DND-41 (cell line): ENCODE results near the gene ZNF212.

Source experiments
- ATAC-seq: fragments of 200-7000 bp; cut with Tn5 transposase; 3 replicates; pipeline ENCODE4 v1.9.1; 2021; ENCODE audit warnings: low read depth; ENCODE audit not compliant: insufficient read depth
- DNase-seq: peaks from one replicate; pipeline ENCODE4 v3.0.0-alpha.2; 2020
- H2AFZ ChIP-seq: 2 replicates; pipeline ENCODE4 v1.6.0; 2012; ENCODE audit warnings: low read depth, low read length
- H3K27ac ChIP-seq: 2 replicates; pipeline ENCODE4 v1.5.1; 2012; ENCODE audit warnings: low read length, inconsistent platforms
- H3K27me3 ChIP-seq: fragments of 200-600 bp; sonication (generic); 2 replicates; pipeline ENCODE4 v1.6.0; 2012; ENCODE audit warnings: low read length, mild to moderate bottlenecking, inconsistent platforms; ENCODE audit not compliant: insufficient read depth, poor library complexity
- H3K36me3 ChIP-seq: 2 replicates; pipeline ENCODE4 v1.5.1; 2012; ENCODE audit warnings: low read length, inconsistent platforms; ENCODE audit not compliant: insufficient read depth
- H3K4me1 ChIP-seq: 2 replicates; pipeline ENCODE4 v1.5.1; 2012; ENCODE audit warnings: mild to moderate bottlenecking, low read length; ENCODE audit not compliant: insufficient read depth
- H3K4me2 ChIP-seq: 2 replicates; pipeline ENCODE4 v1.6.0; 2012; ENCODE audit warnings: mild to moderate bottlenecking, moderate library complexity, low read length, inconsistent platforms; ENCODE audit not compliant: insufficient read depth
- H3K4me3 ChIP-seq, 2 experiments: fragments of 200-600 bp in 1 of 2; shearing (Covaris generic) in 1 of 2; 2 replicates each; pipeline ENCODE4 v1.5.1; 2012 to 2016; ENCODE audit warnings: inconsistent platforms in 2 of 2, low read length in 2 of 2, mild to moderate bottlenecking in 2 of 2, low read depth in 1 of 2, moderate library complexity in 1 of 2
- H3K79me2 ChIP-seq: 2 replicates; pipeline ENCODE4 v1.6.0; 2012; ENCODE audit warnings: low read length, inconsistent platforms; ENCODE audit not compliant: insufficient read depth
- H3K9ac ChIP-seq: 2 replicates; pipeline ENCODE4 v1.6.0; 2012; ENCODE audit warnings: low read depth, mild to moderate bottlenecking, inconsistent platforms, low read length, moderate library complexity
- H3K9me3 ChIP-seq: 2 replicates; pipeline ENCODE4 v1.5.1; 2012; ENCODE audit warnings: low read length, moderate library complexity, mild to moderate bottlenecking, inconsistent platforms; ENCODE audit not compliant: insufficient read depth, severe bottlenecking
- H4K20me1 ChIP-seq: 2 replicates; pipeline ENCODE4 v1.6.0; 2012; ENCODE audit warnings: low read length; ENCODE audit not compliant: insufficient read depth
- EZH2 ChIP-seq: IDR thresholded peaks from 3 replicates; pipeline ENCODE4 v1.6.1; 2012; ENCODE audit warnings: borderline replicate concordance, low read depth, mild to moderate bottlenecking, moderate library complexity, low read length, inconsistent platforms; ENCODE audit not compliant: severe bottlenecking
- TF ChIP-seq, protein P1 (sequence below): IDR thresholded peaks from 2 replicates; pipeline ENCODE4 v1.5.1; 2012; ENCODE audit warnings: borderline replicate concordance, low read length, moderate library complexity, mild to moderate bottlenecking; ENCODE audit not compliant: poor library complexity, severe bottlenecking; ENCODE audit errors: extremely low read depth

ZNF212 gene

DNA sequence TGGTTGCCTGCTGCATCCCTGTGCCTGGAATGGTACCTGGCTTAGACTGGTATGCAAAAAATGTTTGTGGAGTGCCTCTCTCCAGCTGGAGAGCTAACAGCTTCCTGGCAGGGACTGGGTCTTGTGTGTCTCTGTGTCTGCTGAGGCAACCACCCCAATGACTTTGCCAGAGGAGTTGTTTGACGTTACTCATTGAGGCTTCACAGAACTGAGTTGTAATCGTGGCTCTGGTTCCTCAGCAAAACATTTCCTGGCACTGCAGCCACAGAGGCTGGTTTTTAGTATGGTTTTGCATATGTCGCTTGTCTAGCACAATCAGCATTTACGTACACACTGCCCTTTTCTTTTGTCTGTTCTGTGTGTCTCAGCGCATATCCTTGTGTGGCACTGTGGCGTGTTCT is 36.6 kb upstream of the ZNF212 start:
- Histone ChIP-seq H4K20me1 (peaks cover 35% of the 10 kb centered on the region; the same call in 1 of the 2 replicates), H3K4me1 (peaks cover 10% of the 10 kb centered on the region; the same call in 1 of the 2 replicates), H3K9me3 (no peaks in the 10 kb centered on the region), H3K9ac (no peak overlapping the region), H3K4me2 (no peak overlapping the region), H2AFZ (no peak overlapping the region), H3K79me2 (peaks cover 54% of the 10 kb centered on the region), H3K27me3 (no peaks in the 10 kb centered on the region), H3K4me3 (no peak overlapping the region), H3K27ac (no peak overlapping the region), H3K36me3 (peaks cover 87% of the 10 kb centered on the region)
- ATAC-seq: no peak
- TF ChIP-seq, protein P1, sequence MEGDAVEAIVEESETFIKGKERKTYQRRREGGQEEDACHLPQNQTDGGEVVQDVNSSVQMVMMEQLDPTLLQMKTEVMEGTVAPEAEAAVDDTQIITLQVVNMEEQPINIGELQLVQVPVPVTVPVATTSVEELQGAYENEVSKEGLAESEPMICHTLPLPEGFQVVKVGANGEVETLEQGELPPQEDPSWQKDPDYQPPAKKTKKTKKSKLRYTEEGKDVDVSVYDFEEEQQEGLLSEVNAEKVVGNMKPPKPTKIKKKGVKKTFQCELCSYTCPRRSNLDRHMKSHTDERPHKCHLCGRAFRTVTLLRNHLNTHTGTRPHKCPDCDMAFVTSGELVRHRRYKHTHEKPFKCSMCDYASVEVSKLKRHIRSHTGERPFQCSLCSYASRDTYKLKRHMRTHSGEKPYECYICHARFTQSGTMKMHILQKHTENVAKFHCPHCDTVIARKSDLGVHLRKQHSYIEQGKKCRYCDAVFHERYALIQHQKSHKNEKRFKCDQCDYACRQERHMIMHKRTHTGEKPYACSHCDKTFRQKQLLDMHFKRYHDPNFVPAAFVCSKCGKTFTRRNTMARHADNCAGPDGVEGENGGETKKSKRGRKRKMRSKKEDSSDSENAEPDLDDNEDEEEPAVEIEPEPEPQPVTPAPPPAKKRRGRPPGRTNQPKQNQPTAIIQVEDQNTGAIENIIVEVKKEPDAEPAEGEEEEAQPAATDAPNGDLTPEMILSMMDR: no peak
- TF ChIP-seq EZH2: no peak
- DNase-seq: no peak

DNA sequence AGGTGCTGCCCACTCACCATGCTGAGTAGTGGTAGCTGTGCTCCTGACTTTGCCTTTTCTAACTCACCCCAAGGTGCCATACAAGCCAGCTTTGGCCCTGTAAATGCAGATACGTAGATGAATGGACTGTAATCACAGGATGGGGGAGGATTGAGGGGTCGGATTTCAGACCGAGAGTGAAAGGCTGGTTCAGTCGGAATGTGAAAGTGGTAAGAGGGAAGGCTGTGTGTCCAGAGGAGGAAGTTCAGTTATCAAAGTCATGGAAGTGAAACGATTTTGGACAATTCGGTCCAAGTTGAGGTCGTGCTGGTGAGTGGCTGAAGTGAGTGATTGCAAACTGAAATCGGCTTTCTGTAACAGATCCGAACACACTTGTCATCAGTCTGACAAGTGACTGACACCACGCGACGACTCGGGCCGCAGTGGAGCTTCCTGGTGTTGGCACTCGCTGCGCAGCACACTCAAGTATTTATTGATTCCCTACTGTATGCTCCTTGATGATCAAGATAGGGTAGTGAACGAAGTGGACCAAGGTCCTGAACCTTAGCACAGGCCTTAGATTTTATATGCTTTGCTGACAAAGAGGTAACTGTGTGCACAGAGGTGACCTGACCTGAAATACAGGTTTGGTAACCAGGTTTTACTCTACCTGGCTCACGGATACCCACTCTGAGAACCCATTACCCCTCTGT is 33.6 kb upstream of the ZNF212 start:
- Histone ChIP-seq H3K36me3 (peaks cover 83% of the 10 kb centered on the region), H3K4me3 (no peak overlapping the region), H3K4me1 (no peaks in the 10 kb centered on the region), H3K79me2 (peaks cover 33% of the 10 kb centered on the region), H4K20me1 (peaks cover 26% of the 10 kb centered on the region; the same call in 1 of the 2 replicates), H3K9ac (no peak overlapping the region), H3K27ac (no peak overlapping the region), H2AFZ (no peak overlapping the region), H3K27me3 (no peaks in the 10 kb centered on the region), H3K4me2 (no peak overlapping the region), H3K9me3 (no peaks in the 10 kb centered on the region)
- TF ChIP-seq, protein P1: no peak
- no peak for TF ChIP-seq EZH2
- no peak for ATAC-seq
- DNase-seq: no peak

DNA sequence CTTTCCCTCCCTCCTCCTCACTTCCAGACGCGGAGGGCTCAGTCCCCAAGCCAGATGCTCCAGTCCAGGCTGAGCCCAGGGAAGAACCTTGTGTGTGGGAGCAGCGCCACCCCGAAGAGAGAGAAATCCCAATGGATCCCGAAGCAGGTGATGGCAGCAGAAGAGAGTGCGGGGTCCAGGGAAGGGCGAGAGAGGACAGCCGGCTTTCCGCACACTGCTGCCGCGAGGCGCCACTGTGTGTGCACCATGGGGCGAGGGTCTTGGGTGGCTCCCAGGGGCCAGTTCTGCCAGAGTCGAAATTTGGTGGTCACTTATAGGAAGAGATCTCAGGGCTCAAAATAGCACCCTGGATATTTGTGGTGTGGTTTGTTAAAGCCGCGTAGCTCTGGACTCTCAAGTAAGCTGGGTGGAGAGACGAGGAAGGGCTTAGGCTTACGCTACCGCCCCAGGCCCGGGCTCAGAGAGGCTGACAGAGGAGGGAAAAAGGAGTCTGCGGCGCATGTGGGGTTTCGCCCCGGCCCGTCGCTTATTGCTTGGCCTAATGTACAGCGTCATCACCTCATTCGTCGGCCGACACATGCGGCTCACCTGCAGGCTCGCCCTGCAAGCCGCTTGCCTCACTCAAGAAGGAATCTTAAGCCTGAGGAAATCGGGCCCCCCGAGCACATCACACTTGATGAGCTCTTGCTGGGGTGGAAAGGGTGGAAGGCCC is 32.0 kb upstream of the ZNF212 start:
- Histone ChIP-seq H3K27me3 (no peaks in the 10 kb centered on the region), H3K4me2 (no peak overlapping the region), H3K9me3 (no peaks in the 10 kb centered on the region), H3K4me1 (no peaks in the 10 kb centered on the region), H4K20me1 (peaks cover 21% of the 10 kb centered on the region; the same call in 1 of the 2 replicates), H3K27ac (no peak overlapping the region), H3K9ac (no peak overlapping the region), H3K79me2 (peaks cover 23% of the 10 kb centered on the region), H2AFZ (no peak overlapping the region), H3K4me3 (no peak overlapping the region), H3K36me3 (peaks cover 87% of the 10 kb centered on the region)
- no peak for TF ChIP-seq EZH2
- TF ChIP-seq, protein P1: no peak
- DNase-seq: no peak
- no peak for ATAC-seq
